DOHH2 (cell line): ENCODE results near the gene OR8K1.

Source experiments
- CTCF ChIP-seq: fragments of 200-600 bp; sonication (generic); IDR thresholded peaks from one replicate; pipeline ENCODE4 v1.5.1; 2014; ENCODE audit warnings: antibody characterized with exemption, mild to moderate bottlenecking, low read depth, low read length; ENCODE audit not compliant: poor library complexity, severe bottlenecking
- EZH2phosphoT487 ChIP-seq: fragments of 200-600 bp; sonication (generic); IDR thresholded peaks from 2 replicates; pipeline ENCODE4 v1.6.1; 2017; ENCODE audit warnings: borderline replicate concordance, mild to moderate bottlenecking, antibody characterized with exemption, low read length, moderate library complexity, mixed read lengths

GRCh38 chr11:56307836-56308235, 38.0 kb upstream of the OR8K1 start:
- TF ChIP-seq CTCF (no peak), EZH2phosphoT487 (no peak)
